H4 (cell line): Measurements from ENCODE around the gene DENND5A. TPM values are rescaled to one million over a fixed set of nuclear protein-coding genes. Genes with fewer than 3 reads are reported as not detected.
"Not testable (repeated sequence)": the region's sequence is repeated elsewhere in the genome, so short reads cannot be mapped to it uniquely, and the experiment has no call there.

Experiments
- DNase-seq: peaks from one replicate; pipeline ENCODE4 v3.0.0-alpha.2; 2015; ENCODE audit warnings: low spot score
- total RNA-seq: library from RNA; depleted of rRNA; stranded (reverse); fragments of >200 nt; shearing (Covaris generic); gene quantifications from 2 replicates; pipeline ENCODE4 v1.2.3, GENCODE V29; 2014

Gene DENND5A
- total RNA-seq, 1 experiment from 2014 or later: 56.4 TPM

- peak; percentile 47 for DNase-seq
Observed at GRCh38 chr11:9264316-9265210, 587 bp downstream of the DENND5A start.

- peak; percentile 42 for DNase-seq
Observed at GRCh38 chr11:9263840-9264315, 1.3 kb downstream of the DENND5A start.

- DNase-seq: not testable (repeated sequence)
Observed at GRCh38 chr11:9260838-9261146, 4.4 kb downstream of the DENND5A start.

- DNase-seq: no peak
Observed at GRCh38 chr11:9259981-9260837, 4.9 kb downstream of the DENND5A start.

GRCh38 chr11:9258279-9258678 is 6.9 kb downstream of the DENND5A start:
- DNase-seq: not testable (repeated sequence)

GRCh38 chr11:9254416-9254815 is 10.7 kb downstream of the DENND5A start:
- DNase-seq: no peak

- no peak for DNase-seq
Observed at GRCh38 chr11:9253086-9253485, 12.1 kb downstream of the DENND5A start.

GRCh38 chr11:9251311-9251710 is 13.8 kb downstream of the DENND5A start:
- DNase-seq: no peak

- peak; percentile 52 for DNase-seq
Observed at GRCh38 chr11:9250139-9250582, 15.0 kb downstream of the DENND5A start.

- no peak for DNase-seq
Observed at GRCh38 chr11:9249252-9249651, 15.9 kb downstream of the DENND5A start.

GRCh38 chr11:9247863-9248262 is 17.3 kb downstream of the DENND5A start:
- no peak for DNase-seq

GRCh38 chr11:9236242-9236641 is 28.9 kb downstream of the DENND5A start:
- not testable (repeated sequence) for DNase-seq

GRCh38 chr11:9232482-9232881 is 32.7 kb downstream of the DENND5A start:
- DNase-seq: no peak

- no peak for DNase-seq
Observed at GRCh38 chr11:9231848-9232177, 33.3 kb downstream of the DENND5A start.

- DNase-seq: no peak
Observed at GRCh38 chr11:9230296-9230695, 34.9 kb downstream of the DENND5A start.

GRCh38 chr11:9228091-9228490 is 37.1 kb downstream of the DENND5A start:
- DNase-seq: no peak

- DNase-seq: no peak
Observed at GRCh38 chr11:9225748-9226298, 39.3 kb downstream of the DENND5A start.

GRCh38 chr11:9222654-9223053 is 42.5 kb downstream of the DENND5A start:
- DNase-seq: no peak

GRCh38 chr11:9220853-9221252 is 44.3 kb downstream of the DENND5A start:
- DNase-seq: not testable (repeated sequence)

GRCh38 chr11:9219572-9219971 is 45.6 kb downstream of the DENND5A start:
- DNase-seq: peak; percentile 75

GRCh38 chr11:9219115-9219514 is 46.0 kb downstream of the DENND5A start:
- DNase-seq: peak; percentile 25

GRCh38 chr11:9214765-9215164 is 50.4 kb downstream of the DENND5A start:
- peak; percentile 50 for DNase-seq
